ENCODE results near the gene SLC2A11. TPM values are rescaled to one million over a fixed set of nuclear protein-coding genes. Genes with fewer than 3 reads are reported as not detected.
A peak's percentile ranks its signal among the peaks of the same experiment; 100 is the strongest.
"Not testable (repeated sequence)": the region's sequence is repeated elsewhere in the genome, so short reads cannot be mapped to it uniquely, and the experiment has no call there.

The SLC2A11 gene
- total RNA-seq, 1 donor from 2014 or later: 13.2 TPM

- DNase-seq (ENCODE audit: low read depth): no peak
These were observed 45.8 kb downstream of the SLC2A11 start for GRCh38 chr22:23903328-23903971.

GRCh38 chr22:23904573-23905254 lies 47.0 kb downstream of the SLC2A11 start:
- peak; percentile 67 for DNase-seq (ENCODE audit: low read depth)

- DNase-seq (ENCODE audit: low read depth): no peak
These were observed 49.0 kb downstream of the SLC2A11 start for GRCh38 chr22:23906641-23907040.

- not testable (repeated sequence) for DNase-seq (ENCODE audit: low read depth)
These were observed 49.7 kb downstream of the SLC2A11 start for GRCh38 chr22:23907423-23907822.

GRCh38 chr22:23908587-23909205 lies 51.0 kb downstream of the SLC2A11 start:
- no peak for DNase-seq (ENCODE audit: low read depth)

GRCh38 chr22:23909296-23909898 lies 51.7 kb downstream of the SLC2A11 start:
- peak; percentile 59 for DNase-seq (ENCODE audit: low read depth)

GRCh38 chr22:23910496-23911190 lies 53.0 kb downstream of the SLC2A11 start:
- DNase-seq (ENCODE audit: low read depth): peak; percentile 94

GRCh38 chr22:23911318-23911980 lies 53.8 kb downstream of the SLC2A11 start:
- peak; percentile 81 for DNase-seq (ENCODE audit: low read depth)

- no peak for DNase-seq (ENCODE audit: low read depth)
These were observed 54.7 kb downstream of the SLC2A11 start for GRCh38 chr22:23912293-23912903.

- DNase-seq (ENCODE audit: low read depth): peak; percentile 65
These were observed 55.6 kb downstream of the SLC2A11 start for GRCh38 chr22:23913306-23913660.

GRCh38 chr22:23913661-23914353 lies 56.1 kb downstream of the SLC2A11 start:
- peak; percentile 99 for DNase-seq (ENCODE audit: low read depth)

GRCh38 chr22:23915290-23915689 lies 57.6 kb downstream of the SLC2A11 start:
- no peak for DNase-seq (ENCODE audit: low read depth)

- not testable (repeated sequence) for DNase-seq (ENCODE audit: low read depth)
These were observed 62.6 kb downstream of the SLC2A11 start for GRCh38 chr22:23920267-23920611.

- not testable (repeated sequence) for DNase-seq (ENCODE audit: low read depth)
These were observed 64.0 kb downstream of the SLC2A11 start for GRCh38 chr22:23921586-23922201.

GRCh38 chr22:23922921-23923320 lies 65.2 kb downstream of the SLC2A11 start:
- DNase-seq (ENCODE audit: low read depth): no peak

GRCh38 chr22:23925020-23925606 lies 67.4 kb downstream of the SLC2A11 start:
- no peak for DNase-seq (ENCODE audit: low read depth)

GRCh38 chr22:23926561-23926960 lies 68.9 kb downstream of the SLC2A11 start:
- no peak for DNase-seq (ENCODE audit: low read depth)

Data from myocyte (in vitro differentiated cells).